Fibroblast of skin of left biceps (primary cell): ENCODE data around the gene TOX2.

Experiments used
- DNase-seq, 2 experiments: peaks; one replicate each; pipeline ENCODE4 v3.0.0-alpha.2; 2013; ENCODE audit warnings: low read depth in 2 of 2

The TOX2 gene

DNA sequence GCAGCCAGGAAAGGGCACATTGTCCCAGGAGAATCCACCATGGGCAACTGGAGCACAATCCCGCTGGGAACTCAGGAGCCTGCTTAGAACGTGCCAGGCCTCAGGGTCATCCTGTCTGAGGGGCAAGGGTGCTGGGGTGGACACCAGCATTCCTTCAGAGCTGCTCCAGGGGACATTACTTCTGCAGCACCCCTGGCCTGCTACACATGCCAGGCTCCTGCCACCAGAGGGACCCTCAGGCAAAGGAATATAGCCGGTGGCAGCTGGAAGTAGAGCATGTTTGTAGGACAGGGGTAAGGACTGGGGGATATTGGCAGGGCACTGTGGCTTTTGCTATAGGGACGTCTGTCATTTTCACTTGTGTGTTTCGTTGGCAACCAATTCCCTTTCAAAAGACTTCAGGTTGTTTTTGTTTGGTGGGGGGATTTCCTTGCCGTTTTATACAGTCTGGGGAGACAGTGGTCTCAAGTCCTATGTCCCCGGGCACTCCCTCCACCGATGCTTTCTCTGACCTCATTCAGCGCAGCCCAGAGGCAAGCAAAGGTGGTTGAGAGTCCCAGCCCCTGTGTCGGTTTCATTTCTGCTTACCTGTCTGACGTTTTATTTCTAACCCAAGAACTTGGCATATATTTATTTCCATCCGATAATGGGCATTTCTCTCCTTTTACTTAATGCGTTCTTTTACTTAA, 141.5 kb downstream of the TOX2 start:
- no peak for DNase-seq

DNA sequence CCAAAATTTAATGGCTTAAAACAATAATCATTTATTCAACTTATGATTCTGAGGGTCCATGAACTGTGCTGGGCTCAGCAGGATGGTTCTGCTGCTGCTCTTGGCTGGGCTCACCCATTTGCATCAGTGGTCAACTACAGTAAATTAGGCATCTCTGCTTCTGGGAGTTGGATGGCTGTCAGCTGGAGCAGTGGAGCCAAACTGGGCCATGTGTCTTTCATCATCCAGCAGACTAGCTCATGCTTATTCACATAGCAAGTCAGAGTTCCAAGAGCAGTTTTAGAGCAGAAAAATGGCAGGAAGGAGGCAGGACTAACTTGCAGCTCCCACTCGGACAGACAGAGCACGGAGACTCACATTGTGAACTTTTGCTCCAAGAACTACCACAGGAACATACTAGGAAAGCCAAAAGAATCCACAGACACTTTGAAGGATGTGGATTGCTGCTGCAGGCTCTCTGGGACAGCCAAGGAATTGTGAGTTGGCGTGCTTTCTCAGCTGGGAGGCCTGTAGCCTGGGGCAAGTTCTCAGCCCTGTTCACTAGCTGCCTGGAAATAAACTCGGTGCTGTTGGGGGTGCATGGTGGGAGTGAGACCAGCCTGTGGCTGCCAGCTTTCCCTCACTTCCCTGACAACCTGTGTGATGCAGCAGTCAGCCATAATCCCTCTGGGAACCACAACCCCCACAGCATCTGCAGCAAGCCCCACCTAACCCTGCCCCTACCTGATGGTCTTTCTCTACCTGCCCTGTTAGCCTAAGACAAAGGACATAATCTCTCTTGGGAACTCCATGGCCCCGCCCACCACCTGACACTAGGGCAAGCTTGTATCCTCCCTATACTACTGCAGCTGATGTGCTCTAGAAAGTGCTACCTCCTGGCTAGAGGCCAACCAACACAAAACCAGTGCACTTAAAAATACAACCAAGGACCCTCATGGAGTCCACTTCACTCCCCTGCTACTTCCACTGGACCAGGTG, 143.3 kb downstream of the TOX2 start:
- peak in 1 of 2 experiments; percentile 17 for DNase-seq

DNA sequence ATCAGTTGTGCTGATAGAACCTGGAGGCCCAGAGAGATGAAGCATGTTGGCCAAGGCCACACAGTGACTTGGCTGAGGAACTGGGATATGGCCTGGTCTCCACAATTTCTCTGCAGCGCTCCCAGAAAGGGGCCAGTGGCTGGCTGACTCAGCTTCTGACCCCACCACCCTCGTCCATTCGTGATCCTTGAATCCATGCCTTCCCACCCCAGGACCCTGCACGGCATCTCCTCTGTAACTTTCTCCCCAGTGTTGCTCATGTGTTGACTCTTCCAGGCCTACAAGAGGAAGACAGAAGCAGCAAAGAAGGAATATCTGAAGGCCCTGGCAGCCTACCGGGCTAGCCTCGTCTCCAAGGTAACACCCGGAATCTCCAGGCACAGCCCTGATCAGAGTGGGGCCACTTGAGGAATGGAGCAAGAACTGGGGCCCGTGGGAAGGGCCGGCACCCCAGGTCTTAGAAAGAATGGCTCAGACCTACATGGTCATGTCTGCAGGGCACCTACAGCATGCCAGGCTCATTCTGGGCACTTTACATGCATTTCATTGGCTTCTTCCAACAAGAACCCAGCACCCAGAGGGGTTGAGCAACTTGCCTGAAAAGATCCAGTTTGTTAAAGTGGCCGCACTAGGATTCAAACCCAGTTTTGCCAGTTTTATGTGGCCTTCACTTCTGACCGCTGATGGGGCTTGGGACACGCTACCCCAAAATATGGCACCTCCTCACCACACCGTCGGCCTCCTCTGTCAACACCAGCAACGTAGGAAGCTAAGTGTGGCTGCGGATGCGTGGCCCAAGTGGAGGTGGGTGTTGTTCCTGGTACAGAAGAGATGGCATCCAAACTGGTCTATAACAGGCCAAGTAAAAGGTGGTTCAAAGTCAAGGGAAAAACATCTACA, 150.1 kb downstream of the TOX2 start:
- DNase-seq = no peak

DNA sequence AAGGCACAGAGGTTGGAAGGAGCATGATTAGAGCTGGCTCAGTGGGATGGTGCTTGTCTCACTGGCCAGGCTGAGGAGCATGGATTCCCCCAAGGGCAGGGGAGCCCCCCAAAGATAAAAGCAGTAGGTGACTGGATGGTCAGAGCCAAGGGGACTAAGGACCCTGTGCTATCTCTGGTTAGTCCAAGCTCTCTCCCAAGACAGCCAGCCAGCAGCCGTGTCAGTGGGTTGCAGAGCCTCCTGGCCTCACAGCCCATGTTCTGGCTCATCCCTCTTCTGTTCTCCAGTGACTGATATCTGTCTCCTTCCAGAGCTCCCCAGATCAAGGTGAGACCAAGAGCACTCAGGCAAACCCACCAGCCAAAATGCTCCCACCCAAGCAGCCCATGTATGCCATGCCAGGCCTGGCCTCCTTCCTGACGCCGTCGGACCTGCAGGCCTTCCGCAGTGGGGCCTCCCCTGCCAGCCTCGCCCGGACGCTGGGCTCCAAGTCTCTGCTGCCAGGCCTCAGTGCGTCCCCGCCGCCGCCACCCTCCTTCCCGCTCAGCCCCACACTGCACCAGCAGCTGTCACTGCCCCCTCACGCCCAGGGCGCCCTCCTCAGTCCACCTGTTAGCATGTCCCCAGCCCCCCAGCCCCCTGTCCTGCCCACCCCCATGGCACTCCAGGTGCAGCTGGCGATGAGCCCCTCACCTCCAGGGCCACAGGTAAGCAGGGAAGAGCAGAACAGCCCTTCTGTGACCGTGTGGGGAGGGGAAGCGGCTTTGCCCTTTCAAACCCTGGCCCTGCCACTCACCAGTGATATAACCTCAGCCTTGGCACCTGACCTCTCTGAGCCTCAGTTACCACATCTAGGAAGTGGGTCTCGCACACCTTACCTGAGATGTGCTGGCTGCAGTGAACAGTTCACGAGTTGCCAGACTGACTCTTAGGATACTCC, 151.0 kb downstream of the TOX2 start:
- DNase-seq = no peak

DNA sequence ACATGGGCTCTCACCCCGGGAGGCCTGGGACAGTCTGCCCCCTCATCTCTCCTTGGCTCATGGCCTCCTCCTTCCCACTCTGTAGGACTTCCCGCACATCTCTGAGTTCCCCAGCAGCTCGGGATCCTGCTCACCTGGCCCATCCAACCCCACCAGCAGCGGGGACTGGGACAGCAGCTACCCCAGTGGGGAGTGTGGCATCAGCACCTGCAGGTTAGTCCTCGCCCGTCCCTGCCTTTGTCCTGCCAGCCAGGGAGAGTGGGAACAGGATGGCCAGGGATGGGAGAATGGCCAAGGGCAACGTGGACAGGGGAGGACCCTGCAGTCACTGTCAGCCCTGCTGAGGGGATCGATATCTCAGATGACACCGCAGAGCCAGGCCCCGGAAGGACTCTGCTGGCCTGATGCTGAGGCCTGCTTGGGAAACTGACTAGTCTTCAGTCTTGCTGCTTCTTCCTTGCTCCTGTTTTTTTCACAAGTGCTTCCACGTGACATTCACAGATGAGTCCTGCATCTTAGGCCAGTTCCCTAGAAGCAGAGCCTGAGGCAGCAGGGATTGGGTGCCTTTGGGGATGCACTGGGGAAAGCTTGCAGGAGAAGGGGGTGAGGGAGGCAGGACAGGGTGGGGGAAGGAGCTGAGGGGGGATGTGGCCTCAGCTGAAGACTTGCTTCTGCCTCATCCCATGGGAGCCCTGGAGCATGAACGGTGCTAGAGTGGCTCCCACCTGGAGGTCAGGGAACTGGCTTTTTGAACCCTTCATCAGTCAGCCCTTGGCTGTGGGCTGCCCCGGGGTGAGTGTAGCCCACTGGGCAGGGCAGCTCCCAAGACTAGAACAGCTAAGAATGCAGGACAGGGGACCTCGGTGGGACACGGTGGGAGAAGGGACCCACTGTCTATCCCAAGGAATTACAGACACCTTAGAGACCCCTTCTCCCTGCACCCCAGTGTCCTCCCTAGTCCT, 152.3 kb downstream of the TOX2 start:
- no peak for DNase-seq

DNA sequence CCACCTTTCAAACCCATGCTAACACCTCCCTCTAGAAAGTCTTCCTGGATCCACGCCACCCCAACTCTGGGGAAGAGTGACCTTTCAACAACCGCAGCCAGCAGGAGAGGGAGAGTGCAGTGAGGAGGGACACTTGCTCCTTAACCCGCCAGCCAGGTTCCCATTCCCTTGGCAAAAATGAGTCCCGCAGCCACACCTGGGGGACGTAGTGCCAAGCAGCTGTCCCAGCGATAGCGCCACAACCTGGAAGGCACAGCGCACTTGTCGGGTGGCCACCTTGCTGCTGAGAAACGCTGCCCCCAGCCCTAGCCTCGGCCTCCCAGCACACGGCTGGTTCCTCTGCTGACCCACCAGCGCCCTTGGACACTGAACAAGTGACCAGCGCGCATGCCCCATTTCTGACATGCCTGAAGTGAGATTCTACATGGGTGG, 153.0 kb downstream of the TOX2 start:
- no peak for DNase-seq

DNA sequence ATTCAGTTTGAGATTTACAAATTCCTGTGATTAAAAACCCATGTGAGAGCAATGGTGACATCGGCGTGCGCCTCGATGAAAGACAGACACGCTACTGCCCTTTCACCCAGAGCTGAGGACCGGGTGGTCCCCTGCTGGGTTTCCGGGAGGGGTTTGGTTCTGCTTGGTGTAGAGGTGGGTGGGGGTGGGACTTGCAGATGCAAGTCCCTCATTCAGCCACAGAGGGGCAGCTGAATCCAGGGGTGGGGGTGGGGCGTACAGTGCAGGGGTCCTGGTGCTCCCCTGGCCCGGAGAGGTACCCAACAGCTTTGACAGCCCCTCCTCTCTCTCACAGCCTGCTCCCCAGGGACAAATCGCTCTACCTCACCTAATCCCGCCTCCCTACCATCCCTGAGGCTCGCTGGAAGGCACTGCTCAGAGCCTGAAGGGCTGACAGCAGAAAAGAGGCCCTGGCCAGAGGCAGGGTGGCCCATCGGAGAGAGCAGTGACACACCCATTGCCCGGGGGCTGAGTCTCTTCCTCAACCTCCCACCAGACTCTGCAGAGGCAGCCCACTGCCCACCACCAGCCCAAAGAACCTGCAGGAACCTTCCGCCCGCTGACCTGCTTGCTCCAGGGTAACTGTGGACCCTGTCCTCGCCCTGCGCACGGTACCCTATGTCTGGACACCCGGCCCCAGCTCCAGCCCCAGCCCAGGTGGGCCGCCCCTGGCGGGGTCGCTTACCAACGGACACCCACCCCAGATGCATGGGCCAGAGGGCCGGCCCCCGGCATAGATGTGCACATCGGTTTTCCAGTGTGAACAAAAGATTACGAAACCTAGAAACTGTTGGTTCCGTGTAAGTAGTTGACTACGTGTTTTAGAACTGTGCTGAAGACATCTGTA, 153.9 kb downstream of the TOX2 start:
- no peak for DNase-seq

DNA sequence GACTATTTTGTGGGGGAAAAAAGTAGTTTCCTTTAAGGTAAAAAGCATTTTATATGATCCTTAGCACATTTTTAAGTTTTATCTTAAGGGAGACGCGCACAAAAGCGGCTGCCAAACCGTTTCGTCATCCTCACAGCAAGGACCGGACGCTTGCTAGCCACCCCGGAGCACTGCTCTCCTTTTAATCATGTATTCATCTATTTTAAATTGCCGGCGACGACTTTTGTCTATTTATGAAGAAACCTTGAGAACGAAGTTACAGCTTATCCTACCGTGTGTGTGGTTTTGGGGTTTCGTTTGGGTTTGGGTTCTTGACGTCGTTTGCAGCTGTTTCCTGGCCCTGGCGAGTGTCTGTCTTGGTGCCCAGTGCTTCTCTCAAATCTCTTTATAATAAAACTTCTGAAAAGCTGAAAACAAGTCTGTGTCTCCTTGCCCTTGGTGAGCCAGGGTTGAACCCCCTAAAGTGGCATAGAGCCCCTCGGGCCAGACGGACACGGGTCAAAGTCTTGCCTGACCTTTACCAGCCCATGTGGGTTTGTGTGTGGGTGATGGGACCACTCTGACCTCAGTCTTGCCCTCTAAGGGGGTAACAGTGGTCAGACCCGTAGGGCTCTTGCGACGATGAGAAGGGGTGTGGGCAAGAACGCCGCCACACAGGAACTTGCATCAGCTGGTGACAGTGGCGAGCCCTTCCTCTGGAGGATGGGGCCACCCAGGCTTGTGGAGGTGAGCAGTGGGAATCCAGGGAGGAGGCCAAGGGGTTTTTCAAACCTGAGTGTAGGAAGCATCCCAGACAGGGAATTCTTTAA, 154.8 kb downstream of the TOX2 start:
- DNase-seq = no peak

DNA sequence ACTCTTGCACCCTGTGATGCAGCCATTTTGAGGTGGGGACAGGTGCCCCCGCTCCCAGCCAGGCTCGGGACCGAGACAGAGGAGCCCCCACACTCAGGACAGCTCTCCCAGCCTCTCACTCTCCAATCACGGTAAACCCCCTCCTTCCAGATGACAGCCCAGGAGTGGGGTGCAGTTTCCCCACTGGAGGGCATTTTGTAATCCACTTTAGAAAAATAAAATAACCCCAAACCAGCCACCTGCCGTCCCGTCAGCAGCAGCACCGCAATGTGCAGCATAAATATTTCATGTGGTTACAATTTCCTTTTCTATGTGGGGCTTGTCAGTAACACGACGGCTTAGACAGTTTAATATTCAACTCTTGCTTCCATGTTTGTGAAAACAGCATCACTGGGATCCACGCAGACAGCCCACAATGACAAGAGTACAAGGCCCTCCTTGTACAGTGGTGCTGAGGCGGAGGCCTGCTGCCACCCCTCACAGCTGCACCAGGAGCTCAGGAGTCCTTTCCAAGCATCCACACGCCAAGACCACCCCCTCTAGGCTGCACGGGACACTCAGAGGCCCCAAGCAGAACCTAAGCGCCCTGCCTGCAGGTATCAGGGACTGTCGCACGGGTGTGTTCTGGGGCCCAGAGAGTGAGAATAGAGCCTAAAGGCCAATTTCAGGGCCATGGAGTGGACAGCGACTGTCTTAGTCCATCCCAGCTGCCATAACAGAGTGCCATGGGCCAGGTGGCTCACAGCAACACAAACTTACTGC, 155.7 kb downstream of the TOX2 start:
- no peak for DNase-seq

DNA sequence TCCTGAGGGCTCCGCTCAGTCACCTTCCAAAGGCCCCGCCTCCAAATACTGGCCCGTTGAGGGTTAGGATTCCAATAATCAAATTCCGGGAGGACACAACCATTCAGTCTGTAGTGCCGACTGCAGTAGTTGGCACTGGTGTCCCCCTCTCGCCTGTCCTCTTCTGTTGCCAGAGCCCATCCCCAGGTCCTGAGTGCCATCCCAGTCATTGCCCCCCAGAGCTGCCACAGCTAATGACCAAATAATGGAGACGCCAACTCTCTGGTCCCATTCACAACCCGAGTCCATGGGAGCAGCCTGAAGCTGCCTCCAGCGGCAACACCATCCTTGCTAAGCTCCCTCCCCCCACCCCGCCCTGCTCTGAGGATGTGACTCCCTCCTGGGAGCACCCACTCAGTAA, 156.4 kb downstream of the TOX2 start:
- no peak for DNase-seq

DNA sequence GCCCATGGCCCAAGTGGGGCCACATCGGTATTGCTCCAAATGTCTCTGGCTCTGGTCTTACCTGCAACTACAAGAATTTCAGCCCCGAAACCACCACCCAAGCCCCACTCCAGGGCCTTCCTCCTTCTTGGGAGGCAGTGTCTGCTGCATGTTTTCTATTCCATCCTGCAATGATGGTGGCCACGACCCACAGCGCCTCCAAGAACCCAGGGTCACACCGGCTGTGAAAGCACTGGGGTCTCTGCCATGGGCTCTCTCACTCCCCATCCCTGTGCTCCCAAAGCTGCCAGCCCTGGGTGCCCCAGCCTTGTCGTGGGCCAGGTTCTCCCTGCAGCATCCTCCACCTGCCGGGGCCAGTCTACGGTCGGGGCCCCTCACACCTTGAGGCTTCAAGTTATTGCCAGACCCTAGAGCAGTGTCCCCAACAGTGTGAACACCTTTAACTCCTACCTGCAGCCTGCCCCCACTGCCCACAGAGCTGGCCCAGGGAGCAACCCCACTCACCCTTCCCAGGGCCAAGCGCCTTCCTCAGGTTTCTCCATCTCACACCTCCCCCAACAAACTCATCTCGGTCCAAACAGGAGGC, 157.0 kb downstream of the TOX2 start:
- DNase-seq = no peak

DNA sequence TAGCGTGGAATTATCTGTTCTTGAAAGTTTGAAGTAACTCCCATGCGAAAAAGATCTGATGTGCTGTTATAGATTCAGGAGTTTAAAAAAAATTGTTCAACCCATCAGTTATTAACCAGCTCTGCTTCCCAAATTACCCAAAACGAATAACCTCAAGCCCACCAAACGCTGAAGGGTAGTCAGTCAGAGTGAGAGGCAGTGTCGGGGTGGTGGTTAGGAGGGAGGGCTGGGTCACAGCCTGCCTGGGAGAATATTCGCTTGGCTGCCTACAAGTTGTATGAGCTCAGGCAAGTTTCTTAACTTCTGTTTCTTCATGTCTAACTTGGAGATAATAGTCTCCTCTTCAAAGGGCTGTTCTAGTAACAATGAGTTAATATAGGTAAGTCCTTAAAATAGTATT, 157.7 kb downstream of the TOX2 start:
- DNase-seq = no peak

DNA sequence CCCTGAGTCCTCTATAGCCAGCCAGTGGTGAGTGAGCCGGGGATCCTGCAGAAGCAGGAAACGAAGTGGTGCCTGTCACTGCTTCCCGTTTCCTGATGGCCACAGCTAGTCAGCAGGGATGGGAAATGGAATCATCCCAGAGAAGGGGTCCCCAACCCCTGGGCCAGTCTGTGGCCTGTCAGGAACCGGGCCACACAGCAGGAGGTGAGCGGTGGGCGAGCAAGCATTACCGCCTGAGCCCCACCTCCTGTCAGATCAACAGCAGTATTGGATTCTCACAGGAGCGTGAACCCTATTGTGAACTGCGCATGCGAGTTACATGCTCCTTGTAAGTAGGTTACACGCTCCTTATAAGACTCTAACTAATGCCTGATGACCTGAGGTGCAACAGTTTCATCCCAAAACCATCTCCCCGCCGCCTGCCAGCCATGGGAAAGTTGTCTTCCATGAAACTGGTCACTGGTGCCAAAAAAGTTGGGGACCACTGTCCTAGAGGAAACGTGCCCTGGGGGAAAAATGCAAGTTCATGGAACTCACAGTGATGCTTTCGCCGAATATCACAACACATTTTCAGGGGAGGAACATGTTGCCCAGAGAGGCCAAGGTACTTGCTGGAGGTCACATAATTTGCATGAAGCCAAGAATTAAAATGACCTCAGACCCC, 158.5 kb downstream of the TOX2 start:
- DNase-seq = no peak

DNA sequence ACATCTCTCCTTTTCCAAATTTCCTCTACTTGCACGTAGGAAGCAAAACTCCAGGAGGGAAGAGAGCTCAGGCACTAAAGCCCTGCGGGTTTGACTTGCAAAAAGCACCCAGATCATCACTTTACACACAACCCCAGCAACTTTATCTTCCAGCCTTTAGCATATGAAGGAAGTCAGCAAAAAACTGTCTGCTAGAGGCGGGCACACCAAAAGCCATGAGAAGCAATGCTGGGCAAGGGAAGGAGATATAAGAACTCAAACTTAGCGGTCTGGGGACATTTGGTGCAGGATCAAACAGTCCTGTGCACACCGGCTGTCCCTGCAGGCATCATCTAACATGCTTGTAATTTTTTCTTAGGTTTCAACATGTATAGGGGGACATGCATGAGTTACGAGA, 159.0 kb downstream of the TOX2 start:
- DNase-seq = no peak

DNA sequence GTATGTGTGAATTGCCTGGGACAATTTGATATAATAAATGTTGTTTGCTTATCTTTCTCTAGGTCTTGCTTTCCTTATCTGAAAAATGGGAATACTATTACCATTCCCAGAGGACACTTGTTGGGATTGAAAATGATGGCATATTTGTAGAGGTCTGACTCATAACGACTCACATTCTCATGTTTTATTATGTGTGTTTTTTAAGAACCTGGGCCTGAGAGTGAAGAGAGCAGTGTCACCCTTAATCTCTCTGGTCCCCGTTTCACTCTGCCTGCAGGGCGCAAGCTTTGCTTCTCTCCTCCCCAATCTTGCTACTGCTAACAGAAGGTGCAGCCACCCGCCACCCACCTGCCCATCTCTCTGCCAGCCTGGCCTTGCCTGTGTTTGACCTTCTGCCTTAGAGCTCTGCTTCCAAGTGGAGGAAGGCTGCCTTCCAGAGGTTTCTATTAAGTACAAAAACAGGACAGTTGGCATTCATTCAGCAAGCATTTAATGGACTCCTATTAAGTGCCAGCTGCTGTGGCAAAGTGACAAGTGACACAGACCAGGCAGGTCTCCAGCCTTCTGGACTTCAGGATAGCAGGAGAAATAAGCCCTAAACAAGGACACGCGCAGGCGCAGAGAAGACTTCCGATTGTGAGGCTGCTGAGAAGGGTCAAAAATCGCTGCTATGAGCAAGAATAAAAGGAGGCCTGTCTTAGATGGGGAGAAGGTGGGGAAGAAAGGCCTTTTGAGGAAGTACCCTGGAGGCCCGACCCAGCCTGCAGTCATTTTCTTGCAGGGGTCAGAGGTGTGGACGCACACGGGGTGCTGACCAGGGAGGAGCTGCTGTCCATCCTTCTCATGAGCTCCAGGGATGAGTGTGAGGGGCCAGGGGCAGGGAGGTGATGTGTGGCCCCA, 159.8 kb downstream of the TOX2 start:
- peak in 1 of 2 experiments; percentile 13 for DNase-seq
